Psoas muscle (tissue), 8 donors: ENCODE data around the gene IL17C. TPM values are rescaled to one million over a fixed set of nuclear protein-coding genes. Genes with fewer than 3 reads are reported as not detected.
"Not testable (repeated sequence)": the region's sequence is repeated elsewhere in the genome, so short reads cannot be mapped to it uniquely, and the experiment has no call there.

Experiments used
- ATAC-seq, 4 donors: fragments of 200-7000 bp; cut with Tn5 transposase; one replicate each; pipeline ENCODE4 v1.9.1; 2020; ENCODE audit warnings: moderate library complexity in 3 of 4, mild to moderate bottlenecking in 2 of 4
- DNase-seq, 2 donors: peaks; one replicate each; pipeline ENCODE4 v3.0.0-alpha.2; 2020
- H3K27ac ChIP-seq: fragments of 200-600 bp; one replicate; pipeline ENCODE4 v1.8.0; 2022
- H3K27me3 ChIP-seq, 3 donors: fragments of 200-600 bp in 1 of 3; one replicate each; pipeline versions ENCODE4 v1.6.1 to v1.8.0; 2013 to 2022; ENCODE audit warnings: low read length in 2 of 3, mild to moderate bottlenecking in 2 of 3, moderate library complexity in 1 of 3; ENCODE audit not compliant: insufficient read depth in 3 of 3
- H3K36me3 ChIP-seq, 2 donors: fragments of 200-600 bp in 1 of 2; one replicate each; pipeline versions ENCODE4 v1.6.1 to v1.8.0; 2013 to 2022; ENCODE audit warnings: low read depth in 1 of 2, mild to moderate bottlenecking in 1 of 2, moderate library complexity in 1 of 2; ENCODE audit not compliant: insufficient read depth in 1 of 2
- H3K4me1 ChIP-seq: fragments of 200-600 bp; one replicate; pipeline ENCODE4 v1.8.0; 2022
- H3K4me3 ChIP-seq: fragments of 200-600 bp; one replicate; pipeline ENCODE4 v1.8.0; 2022; ENCODE audit warnings: mild to moderate bottlenecking
- H3K9me3 ChIP-seq: fragments of 200-600 bp; one replicate; pipeline ENCODE4 v1.8.0; 2022
- WGBS, 3 donors: extraction: QIAGEN DNeasy Blood & Tissue Kit; methylation state at CpG; one replicate each; pipeline versions ENCODE4 v1.1.6 to v1.1.7; 2013; 5-methylcytosine and 5-hydroxymethylcytosine counted together
- intact Hi-C, 2 donors: fragments of 100-400 bp; cut with DNase I; formaldehyde crosslinking; loops; one replicate each; pipeline versions ENCODE4 v1.11.0 to v1.14.2; 2022
- polyA plus RNA-seq, 3 donors: library from polyadenylated mRNA; stranded (reverse); fragments of 200-250 nt; gene quantifications; one replicate each; pipeline ENCODE4 v1.2.3, GENCODE V29; 2013
- total RNA-seq, 4 donors: library from RNA; stranded (reverse); fragmentation: NEBNext Ultra II Directional in 2 of 4; extraction: Animal tissue kit (Norgen Biotek cat#: 25700) in 2 of 4; gene quantifications; one replicate each; pipeline versions ENCODE4 v1.2.1 to v1.2.4, GENCODE V29; 2021 to 2023
- TF ChIP-seq, protein P1 (sequence below): fragments of 200-600 bp; IDR thresholded peaks from one replicate; pipeline ENCODE4 v1.8.0; 2022; ENCODE audit warnings: antibody characterized with exemption
- donor health status: healthy with polysubstance abuse.
- donor health status: DM: no; HTN: no; CAD: no; lungs with moderate emphysema.
- donor health status: Bipolar disorder and iron deficiency.
- donor health status: healthy.
- donor health status: DM: yes; HTN: yes; CAD: no.
- donor health status: DM: no; HTN: no; CAD: no.
- donor health status: DM: no; HTN: no; CAD: no.
- donor health status: DM: yes; HTN: yes; CAD: no.

IL17C gene
- total and polyA plus RNA-seq, 7 donors = not detected

- 85 to 90% (median 88%) methylated on average over 17 of the region's 17 CpGs for WGBS, 3 donors
- Histone ChIP-seq H3K4me1 (no peaks in the 10 kb centered on the region), H3K36me3 (peaks cover 5 to 78% of the 10 kb centered on the region in 2 donors), H3K27me3 (no peaks in the 10 kb centered on the region), H3K9me3 (no peaks in the 10 kb centered on the region), H3K4me3 (no peak overlapping the region), H3K27ac (no peak overlapping the region)
- TF ChIP-seq, protein P1, sequence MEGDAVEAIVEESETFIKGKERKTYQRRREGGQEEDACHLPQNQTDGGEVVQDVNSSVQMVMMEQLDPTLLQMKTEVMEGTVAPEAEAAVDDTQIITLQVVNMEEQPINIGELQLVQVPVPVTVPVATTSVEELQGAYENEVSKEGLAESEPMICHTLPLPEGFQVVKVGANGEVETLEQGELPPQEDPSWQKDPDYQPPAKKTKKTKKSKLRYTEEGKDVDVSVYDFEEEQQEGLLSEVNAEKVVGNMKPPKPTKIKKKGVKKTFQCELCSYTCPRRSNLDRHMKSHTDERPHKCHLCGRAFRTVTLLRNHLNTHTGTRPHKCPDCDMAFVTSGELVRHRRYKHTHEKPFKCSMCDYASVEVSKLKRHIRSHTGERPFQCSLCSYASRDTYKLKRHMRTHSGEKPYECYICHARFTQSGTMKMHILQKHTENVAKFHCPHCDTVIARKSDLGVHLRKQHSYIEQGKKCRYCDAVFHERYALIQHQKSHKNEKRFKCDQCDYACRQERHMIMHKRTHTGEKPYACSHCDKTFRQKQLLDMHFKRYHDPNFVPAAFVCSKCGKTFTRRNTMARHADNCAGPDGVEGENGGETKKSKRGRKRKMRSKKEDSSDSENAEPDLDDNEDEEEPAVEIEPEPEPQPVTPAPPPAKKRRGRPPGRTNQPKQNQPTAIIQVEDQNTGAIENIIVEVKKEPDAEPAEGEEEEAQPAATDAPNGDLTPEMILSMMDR = no peak
- DNase-seq (no peak), ATAC-seq (no peak)
- intact Hi-C loops = no loop called here
Observed at GRCh38 chr16:88606148-88606757, 32.1 kb upstream of the IL17C start.

- H3K36me3 ChIP-seq = peaks cover 2 to 75% of the 10 kb centered on the region in 2 donors
- H3K4me3 ChIP-seq = no peak overlapping the region
- peak in 1 of 2 donors; percentile 1 for DNase-seq
- TF ChIP-seq, protein P1 = no peak
- no peak overlapping the region for H3K27ac ChIP-seq
- ATAC-seq = no peak
- no peaks in the 10 kb centered on the region for H3K27me3 ChIP-seq
- 88 to 92% (median 91%) methylated on average over 6 of the region's 6 CpGs for WGBS, 3 donors
- H3K9me3 ChIP-seq = no peaks in the 10 kb centered on the region
- intact Hi-C loops = no loop called here
- no peaks in the 10 kb centered on the region for H3K4me1 ChIP-seq
Observed at GRCh38 chr16:88608076-88608475, 30.3 kb upstream of the IL17C start.

DNA sequence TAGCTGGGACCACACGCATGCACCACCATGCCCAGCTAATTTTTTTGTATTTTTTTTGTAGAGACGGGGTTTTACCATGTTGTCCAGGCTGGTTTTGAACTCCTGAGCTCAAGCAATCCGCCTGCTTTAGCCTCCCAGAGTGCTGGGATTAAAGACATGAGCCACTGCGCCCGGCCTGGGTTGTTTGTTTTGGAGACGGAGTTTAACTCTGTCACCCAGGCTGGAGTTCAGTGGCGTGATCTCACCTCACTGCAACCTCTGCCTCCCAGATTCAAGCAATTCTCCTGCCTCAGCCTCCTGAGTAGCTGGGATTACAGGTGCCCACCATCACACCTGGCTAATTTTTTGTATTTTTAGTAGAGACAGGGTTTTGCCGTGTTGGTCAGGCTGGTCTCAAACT lies 28.9 kb upstream of the IL17C start:
- ATAC-seq, intact Hi-C loops, H3K9me3 ChIP-seq: not testable (repeated sequence)

DNA sequence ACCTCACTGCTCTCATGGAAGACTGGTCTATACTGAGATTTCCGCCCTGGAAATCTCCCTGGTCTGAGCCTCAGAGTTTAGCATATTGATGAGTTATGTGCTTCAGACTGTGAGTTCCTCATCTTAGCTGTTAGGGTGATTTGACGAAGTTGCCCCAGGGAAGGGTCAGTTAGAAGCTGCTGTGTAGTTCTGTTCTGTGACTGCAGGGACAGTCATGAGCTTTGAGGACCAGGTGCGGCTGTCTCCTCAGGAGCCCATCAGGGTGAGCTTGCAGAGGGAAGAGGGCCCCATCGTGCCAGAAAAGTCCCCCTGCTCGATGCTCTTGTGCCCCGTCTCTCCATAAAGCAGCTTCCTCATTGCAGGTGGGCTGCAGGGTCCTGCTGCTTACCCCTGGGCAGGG lies 28.3 kb upstream of the IL17C start:
- no peak for DNase-seq
- H3K4me1 ChIP-seq = no peaks in the 10 kb centered on the region
- ATAC-seq = no peak
- TF ChIP-seq, protein P1 = no peak
- H3K27ac ChIP-seq = no peak overlapping the region
- 85 to 93% (median 88%) methylated on average over 6 of the region's 6 CpGs for WGBS, 3 donors
- H3K4me3 ChIP-seq = no peak overlapping the region
- H3K36me3 ChIP-seq = peaks cover 2 to 75% of the 10 kb centered on the region in 2 donors
- intact Hi-C loops = no loop called here
- H3K27me3 ChIP-seq = no peaks in the 10 kb centered on the region
- no peaks in the 10 kb centered on the region for H3K9me3 ChIP-seq

More for the DNA sequence above, 28.9 kb upstream of the IL17C start:
- peak in 1 of 2 donors; percentile 7 for DNase-seq
- not testable (repeated sequence) for H3K4me1 ChIP-seq, H3K4me3 ChIP-seq, H3K27me3 ChIP-seq, H3K27ac ChIP-seq
- WGBS, 3 donors = 93 to 95% (median 95%) methylated on average over 8 of the region's 8 CpGs
- peaks cover 2 to 79% of the 10 kb centered on the region in 2 donors for H3K36me3 ChIP-seq

DNA sequence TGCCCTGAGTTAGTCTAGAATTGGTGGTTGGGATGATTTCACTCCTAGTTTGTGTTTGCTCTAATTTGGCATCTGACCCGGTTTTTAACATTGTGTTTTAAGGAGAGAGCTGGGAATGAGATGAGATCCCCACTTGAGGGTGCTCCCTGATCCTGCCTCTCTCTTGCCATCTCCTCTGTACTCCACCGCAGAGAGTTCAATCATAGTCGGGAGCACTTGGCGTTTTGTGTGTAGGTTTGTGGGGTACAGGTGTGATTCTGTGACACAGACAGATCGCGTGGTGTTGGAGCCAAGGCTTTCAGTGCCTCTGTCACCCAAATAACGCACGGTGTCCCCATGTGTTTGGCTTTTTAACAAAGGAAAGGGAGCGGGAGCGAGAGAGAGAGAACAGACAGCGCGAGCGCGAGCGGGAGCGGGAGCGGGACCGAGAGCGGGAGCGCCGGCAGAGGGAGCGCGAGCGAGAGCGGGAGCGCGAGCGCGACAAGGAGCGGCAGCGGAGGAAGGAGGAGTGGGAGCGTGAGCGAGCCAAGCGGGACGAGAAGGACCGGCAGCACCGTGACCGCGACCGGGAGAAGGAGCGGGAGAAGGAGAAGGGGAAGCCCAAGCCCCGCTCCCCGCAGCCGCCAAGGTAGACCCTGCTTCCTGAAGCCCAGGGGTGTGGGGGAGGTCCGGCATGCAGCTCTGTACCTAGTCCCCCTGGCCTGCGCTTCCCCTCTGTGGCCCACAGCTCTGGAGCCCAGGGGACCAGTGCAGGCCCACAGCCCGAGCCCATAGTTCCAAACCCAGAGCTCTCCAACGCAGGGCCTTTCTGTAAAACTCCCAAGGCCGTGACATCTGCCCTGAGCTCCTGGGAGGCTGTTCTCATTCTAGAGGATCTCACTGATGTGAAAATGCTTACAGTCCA lies 27.2 kb upstream of the IL17C start:
- Histone ChIP-seq H3K4me1 (no peaks in the 10 kb centered on the region), H3K27ac (no peak overlapping the region), H3K27me3 (no peaks in the 10 kb centered on the region), H3K4me3 (no peak overlapping the region), H3K36me3 (peaks cover 2 to 64% of the 10 kb centered on the region in 2 donors), H3K9me3 (no peaks in the 10 kb centered on the region)
- WGBS, 3 donors = 84 to 85% (median 84%) methylated on average over 49 of the region's 49 CpGs
- TF ChIP-seq, protein P1 = no peak
- ATAC-seq (no peak), DNase-seq (no peak)
- intact Hi-C loops = no loop called here
